Measurements from ENCODE around the gene MPPED2.

DNA sequence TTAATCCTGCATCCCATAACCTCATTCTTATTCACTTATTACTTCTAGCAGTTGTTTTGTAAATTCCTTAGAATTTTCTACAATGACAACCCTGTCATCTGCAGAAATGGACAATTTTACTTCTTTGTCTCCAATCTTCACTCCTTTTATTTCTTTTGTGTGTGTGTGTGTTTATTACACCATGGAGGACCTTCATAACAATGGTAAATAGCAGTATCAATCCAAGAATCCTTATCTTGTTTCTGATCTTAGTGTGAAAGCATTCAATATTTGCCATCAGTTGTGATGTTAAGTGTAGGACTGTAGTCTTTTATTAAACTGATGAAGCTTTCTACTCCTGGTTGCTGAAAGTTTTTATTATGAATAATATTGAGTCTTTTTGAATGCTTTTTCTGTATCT, 109.1 kb downstream of the MPPED2 start:
- no peak for TF ChIP-seq CTCF (IDR thresholded peaks at IDR 0.05; ENCODE audit: extremely low read depth in 1 of 2, insufficient read depth in 1 of 2, low read depth in 1 of 2, low read length in 2 of 2)
- TF ChIP-seq POLR2AphosphoS5 (IDR thresholded peaks at IDR 0.05; ENCODE audit: insufficient read depth, low read depth, low read length), result no peak
- TF ChIP-seq POLR2A (IDR thresholded peaks at IDR 0.05; ENCODE audit: low read depth, low read length), result no peak
- no peak for TF ChIP-seq MYC (IDR thresholded peaks at IDR 0.05; ENCODE audit: low read depth, low read length)
- no peak for TF ChIP-seq EZH2 (IDR thresholded peaks at IDR 0.05; ENCODE audit: borderline replicate concordance, low read depth, low read length, severe bottlenecking)
